ENCODE results near the gene PKN1. TPM values are rescaled to one million over a fixed set of nuclear protein-coding genes. Genes with fewer than 3 reads are reported as not detected.
A peak's percentile ranks its signal among the peaks of the same experiment; 100 is the strongest.

Gene PKN1
- total RNA-seq, 1 donor, result 167 TPM

DNA sequence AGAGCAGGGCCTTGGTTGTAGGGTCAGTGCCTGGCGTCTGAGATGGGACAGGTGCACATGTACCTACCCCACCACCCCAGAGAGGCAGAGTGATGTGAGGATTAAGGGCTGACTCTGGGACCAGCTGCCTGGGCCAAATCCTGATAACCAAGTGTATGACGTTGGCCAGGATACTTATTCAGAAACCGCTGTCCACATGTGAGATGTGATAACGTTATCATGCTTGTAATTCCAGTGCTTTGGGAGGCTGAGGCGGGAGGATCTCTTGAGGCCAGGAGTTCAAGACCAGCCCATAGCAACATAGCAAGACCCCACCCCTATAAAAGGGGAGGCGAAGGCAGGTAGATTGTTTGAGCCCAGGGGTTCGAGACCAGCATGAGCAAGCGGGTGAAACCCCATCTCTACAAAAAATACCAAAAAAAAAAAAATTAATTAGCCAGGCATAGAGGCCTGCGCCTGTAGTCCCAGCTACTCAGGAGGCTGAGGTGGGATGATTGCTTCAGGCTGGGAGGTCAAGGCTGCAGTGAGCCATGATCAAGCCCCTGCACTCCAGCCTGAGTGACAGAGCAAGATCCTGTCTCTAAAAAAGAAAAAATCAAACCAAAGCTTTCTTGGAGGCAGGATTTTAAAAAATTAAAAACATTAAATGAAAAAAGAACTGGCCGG lies 41.8 kb upstream of the PKN1 start:
- Histone ChIP-seq H3K79me2 (ENCODE audit: insufficient read depth, low read length) (peaks cover 6% of the 10 kb centered on the region), H2AFZ (ENCODE audit: low read length) (no peak overlapping the region), H4K20me1 (ENCODE audit: insufficient read depth, low read length) (no peaks in the 10 kb centered on the region), H3K27me3 (ENCODE audit: insufficient read depth, low read length) (no peaks in the 10 kb centered on the region), H3K36me3 (ENCODE audit: insufficient read depth, low read length) (peaks cover 40% of the 10 kb centered on the region), H3K9me3 (ENCODE audit: low read depth, low read length) (no peaks in the 10 kb centered on the region), H3K4me1 (ENCODE audit: insufficient read depth, low read length) (no peaks in the 10 kb centered on the region), H3K4me2 (ENCODE audit: insufficient read depth, low read length) (no peak overlapping the region), H3K4me3 (ENCODE audit: insufficient read depth, low read length) (no peak overlapping the region), H3K27ac (ENCODE audit: low read depth, low read length) (no peak overlapping the region)
- TF ChIP-seq, protein P1, sequence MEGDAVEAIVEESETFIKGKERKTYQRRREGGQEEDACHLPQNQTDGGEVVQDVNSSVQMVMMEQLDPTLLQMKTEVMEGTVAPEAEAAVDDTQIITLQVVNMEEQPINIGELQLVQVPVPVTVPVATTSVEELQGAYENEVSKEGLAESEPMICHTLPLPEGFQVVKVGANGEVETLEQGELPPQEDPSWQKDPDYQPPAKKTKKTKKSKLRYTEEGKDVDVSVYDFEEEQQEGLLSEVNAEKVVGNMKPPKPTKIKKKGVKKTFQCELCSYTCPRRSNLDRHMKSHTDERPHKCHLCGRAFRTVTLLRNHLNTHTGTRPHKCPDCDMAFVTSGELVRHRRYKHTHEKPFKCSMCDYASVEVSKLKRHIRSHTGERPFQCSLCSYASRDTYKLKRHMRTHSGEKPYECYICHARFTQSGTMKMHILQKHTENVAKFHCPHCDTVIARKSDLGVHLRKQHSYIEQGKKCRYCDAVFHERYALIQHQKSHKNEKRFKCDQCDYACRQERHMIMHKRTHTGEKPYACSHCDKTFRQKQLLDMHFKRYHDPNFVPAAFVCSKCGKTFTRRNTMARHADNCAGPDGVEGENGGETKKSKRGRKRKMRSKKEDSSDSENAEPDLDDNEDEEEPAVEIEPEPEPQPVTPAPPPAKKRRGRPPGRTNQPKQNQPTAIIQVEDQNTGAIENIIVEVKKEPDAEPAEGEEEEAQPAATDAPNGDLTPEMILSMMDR (IDR thresholded peaks at IDR 0.05; ENCODE audit: extremely low read depth, low read depth, low read length), result no peak
- peak; percentile 58 for DNase-seq (ENCODE audit: insufficient read length, low spot score, missing footprints)

DNA sequence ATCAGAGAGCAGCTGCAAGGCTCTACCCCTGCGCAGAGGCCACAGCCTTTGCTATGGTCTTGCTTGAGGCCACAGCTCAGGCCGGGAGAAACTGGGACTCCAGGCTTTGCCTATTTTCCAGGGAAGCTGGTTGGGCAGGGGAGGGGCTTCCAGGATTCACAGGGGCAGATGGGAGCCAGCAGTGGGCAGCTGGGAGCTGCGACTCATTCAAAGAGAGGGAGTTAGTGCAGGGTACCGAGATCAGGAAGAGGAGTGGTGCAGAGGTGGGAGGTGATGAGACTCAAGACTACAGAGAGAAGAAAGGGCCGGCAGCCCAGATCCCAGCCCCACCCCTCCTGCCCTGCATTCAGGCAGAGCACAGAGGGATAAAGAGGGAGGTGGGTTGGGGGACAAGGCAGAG lies 39.8 kb upstream of the PKN1 start:
- TF ChIP-seq, protein P1 (IDR thresholded peaks at IDR 0.05; ENCODE audit: extremely low read depth, low read depth, low read length), result no peak
- Histone ChIP-seq H3K36me3 (ENCODE audit: insufficient read depth, low read length) (peaks cover 45% of the 10 kb centered on the region), H3K27me3 (ENCODE audit: insufficient read depth, low read length) (no peaks in the 10 kb centered on the region), H3K79me2 (ENCODE audit: insufficient read depth, low read length) (no peaks in the 10 kb centered on the region), H2AFZ (ENCODE audit: low read length) (no peak overlapping the region), H3K4me2 (ENCODE audit: insufficient read depth, low read length) (no peak overlapping the region), H4K20me1 (ENCODE audit: insufficient read depth, low read length) (no peaks in the 10 kb centered on the region), H3K27ac (ENCODE audit: low read depth, low read length) (no peak overlapping the region), H3K4me3 (ENCODE audit: insufficient read depth, low read length) (no peak overlapping the region), H3K4me1 (ENCODE audit: insufficient read depth, low read length) (no peaks in the 10 kb centered on the region), H3K9me3 (ENCODE audit: low read depth, low read length) (no peaks in the 10 kb centered on the region)
- no peak for DNase-seq (ENCODE audit: insufficient read length, low spot score, missing footprints)

DNA sequence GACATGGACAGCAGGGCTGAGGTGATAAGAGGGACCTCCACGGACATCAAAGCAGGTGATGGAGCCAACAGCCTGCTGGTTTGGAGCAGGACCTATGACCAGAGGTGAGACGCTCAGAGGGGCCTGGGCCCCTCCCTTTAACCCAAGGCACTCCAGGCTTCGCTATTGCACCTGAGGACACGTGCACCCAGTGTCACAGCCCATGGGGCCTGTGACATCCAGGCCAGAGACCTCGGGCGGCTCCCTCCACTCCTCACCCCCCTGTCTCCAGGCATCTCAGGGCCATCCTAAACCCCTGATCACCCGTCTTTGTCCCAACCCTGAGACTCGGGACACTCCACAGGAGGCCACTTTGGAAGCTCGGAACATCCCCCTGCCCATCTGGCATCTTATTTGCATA lies 38.9 kb upstream of the PKN1 start:
- H3K4me2 ChIP-seq (ENCODE audit: insufficient read depth, low read length), result no peak overlapping the region
- H3K79me2 ChIP-seq (ENCODE audit: insufficient read depth, low read length), result no peaks in the 10 kb centered on the region
- H2AFZ ChIP-seq (ENCODE audit: low read length), result no peak overlapping the region
- no peak for DNase-seq (ENCODE audit: insufficient read length, low spot score, missing footprints)
- peaks cover 45% of the 10 kb centered on the region for H3K36me3 ChIP-seq (ENCODE audit: insufficient read depth, low read length)
- TF ChIP-seq, protein P1 (IDR thresholded peaks at IDR 0.05; ENCODE audit: extremely low read depth, low read depth, low read length), result no peak
- H3K4me1 ChIP-seq (ENCODE audit: insufficient read depth, low read length), result no peaks in the 10 kb centered on the region
- H4K20me1 ChIP-seq (ENCODE audit: insufficient read depth, low read length), result no peaks in the 10 kb centered on the region
- no peaks in the 10 kb centered on the region for H3K27me3 ChIP-seq (ENCODE audit: insufficient read depth, low read length)
- no peak overlapping the region for H3K4me3 ChIP-seq (ENCODE audit: insufficient read depth, low read length)
- H3K27ac ChIP-seq (ENCODE audit: low read depth, low read length), result no peak overlapping the region
- no peaks in the 10 kb centered on the region for H3K9me3 ChIP-seq (ENCODE audit: low read depth, low read length)

DNA sequence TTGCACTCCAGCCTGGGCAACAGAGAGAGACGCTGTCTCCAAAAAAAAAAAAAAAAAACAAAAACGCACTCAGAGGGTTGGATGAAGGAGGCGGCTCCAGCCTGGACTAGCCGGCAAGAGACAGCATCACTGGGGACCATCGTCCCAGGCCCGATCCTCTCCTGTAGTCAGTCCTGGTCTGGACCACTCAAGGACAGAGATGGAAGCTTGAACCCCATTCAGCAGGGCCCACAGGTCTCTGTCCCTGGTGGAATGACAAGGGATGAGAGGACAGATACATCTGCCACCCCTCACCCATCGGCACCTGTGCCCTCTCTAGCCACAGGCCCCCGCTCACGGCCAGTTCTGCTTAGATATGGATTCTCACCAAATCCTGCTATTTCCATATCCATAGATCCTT lies 37.8 kb upstream of the PKN1 start:
- TF ChIP-seq, protein P1 (IDR thresholded peaks at IDR 0.05; ENCODE audit: extremely low read depth, low read depth, low read length), result no peak
- no peaks in the 10 kb centered on the region for H3K4me1 ChIP-seq (ENCODE audit: insufficient read depth, low read length)
- no peak overlapping the region for H3K4me2 ChIP-seq (ENCODE audit: insufficient read depth, low read length)
- H3K4me3 ChIP-seq (ENCODE audit: insufficient read depth, low read length), result no peak overlapping the region
- DNase-seq (ENCODE audit: insufficient read length, low spot score, missing footprints), result no peak
- H4K20me1 ChIP-seq (ENCODE audit: insufficient read depth, low read length), result no peaks in the 10 kb centered on the region
- H3K27me3 ChIP-seq (ENCODE audit: insufficient read depth, low read length), result no peaks in the 10 kb centered on the region
- H3K27ac ChIP-seq (ENCODE audit: low read depth, low read length), result no peak overlapping the region
- no peaks in the 10 kb centered on the region for H3K9me3 ChIP-seq (ENCODE audit: low read depth, low read length)
- peaks cover 47% of the 10 kb centered on the region for H3K36me3 ChIP-seq (ENCODE audit: insufficient read depth, low read length)
- H2AFZ ChIP-seq (ENCODE audit: low read length), result no peak overlapping the region
- no peaks in the 10 kb centered on the region for H3K79me2 ChIP-seq (ENCODE audit: insufficient read depth, low read length)

Data from osteoblast (primary cell).